B cell (primary cell): Measurements from ENCODE around the gene EHMT2. TPM values are rescaled to one million over a fixed set of nuclear protein-coding genes. Genes with fewer than 3 reads are reported as not detected.

Source experiments
- ATAC-seq: fragments of 200-7000 bp; cut with Tn5 transposase; one replicate; pipeline ENCODE4 v1.10.0; 2021; ENCODE audit warnings: low read depth, mild to moderate bottlenecking, moderate number of reproducible peaks, moderate library complexity
- CTCF ChIA-PET: fragments of 350-600 bp; sonication (Branson Sonifier 250); formaldehyde crosslinking; loops from one replicate; lab custom pipeline; 2021; ENCODE audit warnings: antibody characterized with exemption, inconsistent platforms; lab: Charles Lee
- POLR2A ChIA-PET: fragments of 350-600 bp; sonication (Branson Sonifier 250); formaldehyde crosslinking; loops from one replicate; lab custom pipeline; 2021; ENCODE audit warnings: antibody characterized with exemption; lab: Charles Lee
- DNase-seq: peaks from one replicate; pipeline ENCODE4 v3.0.0; 2013
- H2AFZ ChIP-seq: 2 replicates; pipeline ENCODE4 v1.6.1; 2012; ENCODE audit warnings: mild to moderate bottlenecking, low read depth, low read length; ENCODE audit not compliant: insufficient read depth, poor library complexity, severe bottlenecking
- H3K27ac ChIP-seq, 2 donors: 1 replicate in 1 of 2; 2 replicates in 1 of 2; pipeline ENCODE4 v1.5.1; 2012 to 2013; ENCODE audit warnings: low read length in 2 of 2, mild to moderate bottlenecking in 2 of 2, moderate library complexity in 1 of 2
- H3K27me3 ChIP-seq, 4 experiments: fragments of 200-600 bp in 1 of 4; sonication (generic) in 1 of 4; replicated peaks in 1 of 4; 1 replicate in 2 of 4; 2 replicates in 2 of 4; pipeline versions ENCODE4 v1.6.1 to v1.7.0; 2013 to 2016; ENCODE audit warnings: low read length in 3 of 4, mild to moderate bottlenecking in 2 of 4, mixed read lengths in 1 of 4, moderate library complexity in 1 of 4; ENCODE audit not compliant: insufficient read depth in 4 of 4, control insufficient read depth in 3 of 4; ENCODE audit errors: control extremely low read depth in 1 of 4
- H3K36me3 ChIP-seq, 2 experiments: replicated peaks in 1 of 2; 1 replicate in 1 of 2; 2 replicates in 1 of 2; pipeline versions ENCODE4 v1.6.1 to v1.7.1; 2013; ENCODE audit warnings: low read length in 1 of 2; ENCODE audit not compliant: insufficient read depth in 2 of 2, control insufficient read depth in 1 of 2; ENCODE audit errors: control extremely low read depth in 1 of 2, extremely low read depth in 1 of 2
- H3K4me1 ChIP-seq, 2 donors: fragments of 200-600 bp in 1 of 2; sonication (generic) in 1 of 2; 1 replicate in 1 of 2; 2 replicates in 1 of 2; pipeline versions ENCODE4 v1.5.1 to v1.6.1; 2013 to 2017; ENCODE audit warnings: low read length in 2 of 2; ENCODE audit not compliant: control insufficient read depth in 2 of 2, insufficient read depth in 2 of 2
- H3K4me2 ChIP-seq: replicated peaks from 2 replicates; pipeline ENCODE3; 2012; ENCODE audit warnings: mild to moderate bottlenecking, low read depth, low read length; ENCODE audit not compliant: poor library complexity, severe bottlenecking
- H3K4me3 ChIP-seq, 5 experiments: fragments of 200-600 bp in 1 of 5; sonication (generic) in 1 of 5; 1 replicate in 3 of 5; 2 replicates in 2 of 5; pipeline versions ENCODE4 v1.5.1 to v1.7.0; 2011 to 2016; ENCODE audit warnings: low read length in 4 of 5, mild to moderate bottlenecking in 4 of 5, low read depth in 2 of 5, control low read depth in 1 of 5, moderate library complexity in 1 of 5; ENCODE audit not compliant: insufficient read depth in 1 of 5; ENCODE audit errors: control extremely low read depth in 1 of 5, extremely low read depth in 1 of 5
- H3K79me2 ChIP-seq: fragments of 200-600 bp; sonication (generic); one replicate; pipeline ENCODE4 v1.6.0; 2016; ENCODE audit warnings: low read length; ENCODE audit not compliant: control insufficient read depth, insufficient read depth
- H3K9ac ChIP-seq: fragments of 200-600 bp; sonication (generic); 2 replicates; pipeline ENCODE4 v1.6.1; 2017; ENCODE audit warnings: mild to moderate bottlenecking, low read length, moderate library complexity
- H3K9me3 ChIP-seq, 3 donors: one replicate each; pipeline versions ENCODE4 v1.6.1 to v1.7.1; 2013; ENCODE audit warnings: low read length in 2 of 3; ENCODE audit not compliant: control insufficient read depth in 2 of 3, insufficient read depth in 1 of 3; ENCODE audit errors: control extremely low read depth in 1 of 3
- H4K20me1 ChIP-seq: 2 replicates; pipeline ENCODE4 v1.6.0; 2012; ENCODE audit warnings: mild to moderate bottlenecking, low read length; ENCODE audit not compliant: insufficient read depth, control insufficient read depth, poor library complexity, severe bottlenecking
- H3K27ac Mint-ChIP-seq: one replicate; pipeline ENCODE4 v1.8.0; 2021; ENCODE audit warnings: mixed read lengths
- H3K27me3 Mint-ChIP-seq: one replicate; pipeline ENCODE4 v1.8.0; 2021; ENCODE audit warnings: mixed read lengths
- H3K4me1 Mint-ChIP-seq: one replicate; pipeline ENCODE4 v1.8.0; 2021; ENCODE audit warnings: mixed read lengths
- H3K4me3 Mint-ChIP-seq: one replicate; pipeline ENCODE4 v1.8.0; 2021; ENCODE audit warnings: mixed read lengths
- H3K9me3 Mint-ChIP-seq: one replicate; pipeline ENCODE4 v1.8.0; 2022; ENCODE audit warnings: mixed read lengths; ENCODE audit not compliant: insufficient read depth
- CTCF ChIP-seq: fragments of 200-600 bp; IDR thresholded peaks from one replicate; pipeline ENCODE4 v1.8.0; 2022; ENCODE audit warnings: antibody characterized with exemption, mild to moderate bottlenecking
- EZH2 ChIP-seq: IDR thresholded peaks from 2 replicates; pipeline ENCODE4 v1.6.1; 2012; ENCODE audit warnings: borderline replicate concordance, low read depth, mild to moderate bottlenecking, moderate library complexity, low read length; ENCODE audit not compliant: insufficient read depth, poor library complexity, severe bottlenecking
- WGBS: methylation state at CpG from one replicate; pipeline ENCODE4 v1.1.5; 2013; ENCODE audit warnings: missing lambda C conversion rate; ENCODE audit not compliant: insufficient coverage; 5-methylcytosine and 5-hydroxymethylcytosine counted together
- intact Hi-C: fragments of 100-400 bp; cut with micrococcal nuclease; formaldehyde crosslinking; loops from one replicate; pipeline ENCODE4 v1.10.0; 2022
- polyA plus RNA-seq: library from polyadenylated mRNA; depleted of rRNA; stranded (reverse); fragments of >200 nt; gene quantifications from 2 replicates; pipeline ENCODE4 v1.2.3, GENCODE V29; 2012
- small RNA-seq: library from RNA; depleted of rRNA; stranded (forward); fragments of <200 nt; gene quantifications from one replicate; pipeline ENCODE3, GENCODE V24; 2012; ENCODE audit warnings: low replicate concordance, low read depth; ENCODE audit not compliant: insufficient read length
- total RNA-seq, 2 donors: library from RNA; stranded (reverse); fragments of 120-200 nt in 1 of 2; gene quantifications; 1 replicate in 1 of 2; 2 replicates in 1 of 2; pipeline versions ENCODE4 v1.2.3 to v1.2.4, GENCODE V29; 2013 to 2022

EHMT2 gene
- total and polyA plus RNA-seq, 2 donors (not counting 1 experiment from before 2014, with no cell fraction given) = 86.1 to 108 TPM

GRCh38 chr6:31830886-31831335 lies 66.6 kb downstream of the EHMT2 start:
- peaks cover 5% of the 10 kb centered on the region for H4K20me1 ChIP-seq
- 71% methylated on average over 4 of the region's 6 CpGs for WGBS
- H3K79me2 ChIP-seq = peaks cover 30% of the 10 kb centered on the region
- no peaks in the 10 kb centered on the region for H3K36me3 ChIP-seq
- no peak for DNase-seq
- H3K4me2 ChIP-seq = peak overlapping the region; percentile 96
- H3K27me3 ChIP-seq = no peaks in the 10 kb centered on the region
- no peaks in the 10 kb centered on the region for H3K9me3 Mint-ChIP-seq
- ChIA-PET CTCF (interaction anchor here (0.6 to 4.7 kb wide), 32 partner anchors 13 to 1485 kb away, joined by 3 to 75 read pairs (median 7); partner anchors contain the start of genes ABHD16A, ATP6V1G2, CLIC1 and DDAH2), POLR2A (interaction anchor here (0.6 to 4.9 kb wide), 12 partner anchors 17 to 470 kb away, joined by 3 to 37 read pairs (median 6); partner anchors contain the start of genes CSNK2B, DDAH2, HSPA1A and HSPA1L)
- H3K9ac ChIP-seq = peak overlapping the region; percentile 77
- TF ChIP-seq CTCF (no peak), EZH2 (no peak)
- H3K9me3 ChIP-seq = no peaks in the 10 kb centered on the region
- peak overlapping the region; percentile 89 for H3K27ac Mint-ChIP-seq
- peak overlapping the region; percentile 96 for H3K4me3 Mint-ChIP-seq
- H3K27me3 Mint-ChIP-seq = no peaks in the 10 kb centered on the region
- peak overlapping the region in 1 of 2 donors; percentile 70 for H3K27ac ChIP-seq
- peak overlapping the region; percentile 71 for H2AFZ ChIP-seq
- peak overlapping the region; percentile 25 to 73 (median 58) for H3K4me3 ChIP-seq
- no peak for ATAC-seq
- peaks cover 29 to 57% of the 10 kb centered on the region in 2 donors for H3K4me1 ChIP-seq
- H3K4me1 Mint-ChIP-seq = peaks cover 39% of the 10 kb centered on the region
- intact Hi-C loops = loop anchor here (1.0 to 10.0 kb wide), 6 partner anchors 16 to 284 kb away; partner anchors contain the start of genes DXO, HSPA1A, HSPA1L and NFKBIL1

Small RNAs within 50 kb of the gene (small RNA-seq; reads per million reads assigned to genes)
- gene AL645922.1 (not detected), gene SNORD48 (1,297 reads per million, percentile 98 among the genes with 10 or more reads in this experiment), gene SNORD52 (not detected)

Other genes with a start within 250 kb of the EHMT2 start
Only the 30 nearest of the 36 such genes appear.
- 42.3 and 44.2 TPM in 2 replicates for gene LY6G5B, start 227.7 kb downstream of the EHMT2 start, total RNA-seq
- gene LY6G5B, start 227.7 kb downstream of the EHMT2 start, polyA plus RNA-seq = 25.2 and 28.4 TPM in 2 replicates
- 0.76 and 2.1 TPM in 2 replicates for gene LY6G5C, start 216.6 kb downstream of the EHMT2 start, total RNA-seq
- gene LY6G5C, start 216.6 kb downstream of the EHMT2 start, polyA plus RNA-seq = 0.40 and 3.4 TPM in 2 replicates
- gene ABHD16A, start 194.4 kb downstream of the EHMT2 start, total RNA-seq = 78.3 and 90.3 TPM in 2 replicates
- 97.5 and 97.6 TPM in 2 replicates for gene ABHD16A, start 194.4 kb downstream of the EHMT2 start, polyA plus RNA-seq
- not detected in 2 replicates for gene LY6G6F, start 190.8 kb downstream of the EHMT2 start, total RNA-seq
- gene LY6G6F, start 190.8 kb downstream of the EHMT2 start, polyA plus RNA-seq = 0.32 TPM in 1 of 2 replicates, not detected in the other
- not detected in 2 replicates for gene LY6G6D, start 182.3 kb downstream of the EHMT2 start, total RNA-seq
- not detected in 2 replicates for gene LY6G6D, start 182.3 kb downstream of the EHMT2 start, polyA plus RNA-seq
- gene LY6G6C, start 176.0 kb downstream of the EHMT2 start, total RNA-seq = not detected in 2 replicates
- 0.13 and 0.30 TPM in 2 replicates for gene LY6G6C, start 176.0 kb downstream of the EHMT2 start, polyA plus RNA-seq
- 0.24 and 0.54 TPM in 2 replicates for gene MPIG6B, start 174.3 kb downstream of the EHMT2 start, total RNA-seq
- gene MPIG6B, start 174.3 kb downstream of the EHMT2 start, polyA plus RNA-seq = 1.6 and 4.8 TPM in 2 replicates
- 51.1 and 59.2 TPM in 2 replicates for gene DDAH2, start 168.4 kb downstream of the EHMT2 start, total RNA-seq
- gene DDAH2, start 168.4 kb downstream of the EHMT2 start, polyA plus RNA-seq = 64.7 and 87.2 TPM in 2 replicates
- 216 and 221 TPM in 2 replicates for gene CLIC1, start 161.2 kb downstream of the EHMT2 start, total RNA-seq
- gene CLIC1, start 161.2 kb downstream of the EHMT2 start, polyA plus RNA-seq = 178 and 290 TPM in 2 replicates
- gene MSH5, start 157.7 kb downstream of the EHMT2 start, total RNA-seq = 49.9 and 50.1 TPM in 2 replicates
- gene MSH5, start 157.7 kb downstream of the EHMT2 start, polyA plus RNA-seq = 51.6 and 64.7 TPM in 2 replicates
- 11.1 and 12.9 TPM in 2 replicates for gene SAPCD1, start 135.0 kb downstream of the EHMT2 start, total RNA-seq
- gene SAPCD1, start 135.0 kb downstream of the EHMT2 start, polyA plus RNA-seq = 12.9 and 21.5 TPM in 2 replicates
- gene VWA7, start 120.4 kb downstream of the EHMT2 start, total RNA-seq = 5.2 and 5.6 TPM in 2 replicates
- 3.2 and 6.0 TPM in 2 replicates for gene VWA7, start 120.4 kb downstream of the EHMT2 start, polyA plus RNA-seq
- gene VARS1, start 101.9 kb downstream of the EHMT2 start, total RNA-seq = 47.4 and 52.3 TPM in 2 replicates
- 54.8 and 66.8 TPM in 2 replicates for gene VARS1, start 101.9 kb downstream of the EHMT2 start, polyA plus RNA-seq
- gene LSM2, start 90.7 kb downstream of the EHMT2 start, total RNA-seq = 45.3 and 52.4 TPM in 2 replicates
- gene LSM2, start 90.7 kb downstream of the EHMT2 start, polyA plus RNA-seq = 37.7 and 57.4 TPM in 2 replicates
- gene HSPA1L, start 82.4 kb downstream of the EHMT2 start, total RNA-seq = 2.0 and 2.4 TPM in 2 replicates
- gene HSPA1L, start 82.4 kb downstream of the EHMT2 start, polyA plus RNA-seq = 0.49 and 0.81 TPM in 2 replicates
- 58.8 and 61.2 TPM in 2 replicates for gene HSPA1A, start 82.2 kb downstream of the EHMT2 start, total RNA-seq
- gene HSPA1A, start 82.2 kb downstream of the EHMT2 start, polyA plus RNA-seq = 63.3 and 129 TPM in 2 replicates
- gene HSPA1B, start 70.0 kb downstream of the EHMT2 start, total RNA-seq = 79.2 and 89.9 TPM in 2 replicates
- 86.8 and 145 TPM in 2 replicates for gene HSPA1B, start 70.0 kb downstream of the EHMT2 start, polyA plus RNA-seq
- 25.3 and 26.0 TPM in 2 replicates for gene NEU1, start 34.9 kb downstream of the EHMT2 start, total RNA-seq
- gene NEU1, start 34.9 kb downstream of the EHMT2 start, polyA plus RNA-seq = 35.1 and 47.2 TPM in 2 replicates
- gene SLC44A4, start 18.7 kb downstream of the EHMT2 start, total RNA-seq = not detected in 2 replicates
- gene SLC44A4, start 18.7 kb downstream of the EHMT2 start, polyA plus RNA-seq = not detected in 2 replicates
- gene ZBTB12, start 4.4 kb upstream of the EHMT2 start, total RNA-seq = 8.1 and 8.9 TPM in 2 replicates
- 1.2 and 1.4 TPM in 2 replicates for gene ZBTB12, start 4.4 kb upstream of the EHMT2 start, polyA plus RNA-seq
- gene C2, start 30.0 kb upstream of the EHMT2 start, total RNA-seq = 1.3 and 3.4 TPM in 2 replicates
- gene C2, start 30.0 kb upstream of the EHMT2 start, polyA plus RNA-seq = 0.23 and 0.28 TPM in 2 replicates
- not detected in 2 replicates for gene CFB, start 48.4 kb upstream of the EHMT2 start, total RNA-seq
- 0.09 TPM in 1 of 2 replicates, not detected in the other for gene CFB, start 48.4 kb upstream of the EHMT2 start, polyA plus RNA-seq
- gene NELFE, start 61.3 kb upstream of the EHMT2 start, total RNA-seq = 48.6 and 53.7 TPM in 2 replicates
- 39.0 and 40.0 TPM in 2 replicates for gene NELFE, start 61.3 kb upstream of the EHMT2 start, polyA plus RNA-seq
- gene SKIC2, start 61.5 kb upstream of the EHMT2 start, total RNA-seq = 119 and 122 TPM in 2 replicates
- 93.1 and 114 TPM in 2 replicates for gene SKIC2, start 61.5 kb upstream of the EHMT2 start, polyA plus RNA-seq
- gene DXO, start 74.4 kb upstream of the EHMT2 start, total RNA-seq = 33.9 and 36.1 TPM in 2 replicates
- gene DXO, start 74.4 kb upstream of the EHMT2 start, polyA plus RNA-seq = 139 and 150 TPM in 2 replicates
- gene C4A, start 84.4 kb upstream of the EHMT2 start, total RNA-seq = 10.5 and 11.1 TPM in 2 replicates
- 9.0 and 9.9 TPM in 2 replicates for gene C4A, start 84.4 kb upstream of the EHMT2 start, polyA plus RNA-seq
- 3.8 and 7.4 TPM in 2 replicates for gene C4B, start 117.1 kb upstream of the EHMT2 start, total RNA-seq
- gene C4B, start 117.1 kb upstream of the EHMT2 start, polyA plus RNA-seq = 4.7 and 9.0 TPM in 2 replicates
- gene CYP21A2, start 140.7 kb upstream of the EHMT2 start, total RNA-seq = 0.51 TPM in 1 of 2 replicates, not detected in the other
- 0.17 TPM in 1 of 2 replicates, not detected in the other for gene CYP21A2, start 140.7 kb upstream of the EHMT2 start, polyA plus RNA-seq
- 19.0 and 22.7 TPM in 2 replicates for gene TNXB, start 211.6 kb upstream of the EHMT2 start, total RNA-seq
- 1.4 and 4.0 TPM in 2 replicates for gene TNXB, start 211.6 kb upstream of the EHMT2 start, polyA plus RNA-seq
- 201 and 206 TPM in 2 replicates for gene ATF6B, start 230.5 kb upstream of the EHMT2 start, total RNA-seq
- gene ATF6B, start 230.5 kb upstream of the EHMT2 start, polyA plus RNA-seq = 137 and 180 TPM in 2 replicates